ENCODE data around the gene CD6. TPM values are rescaled to one million over a fixed set of nuclear protein-coding genes. Genes with fewer than 3 reads are reported as not detected.

Gene CD6
- total RNA-seq, 1 donor from 2014 or later: 0.33 TPM

DNA sequence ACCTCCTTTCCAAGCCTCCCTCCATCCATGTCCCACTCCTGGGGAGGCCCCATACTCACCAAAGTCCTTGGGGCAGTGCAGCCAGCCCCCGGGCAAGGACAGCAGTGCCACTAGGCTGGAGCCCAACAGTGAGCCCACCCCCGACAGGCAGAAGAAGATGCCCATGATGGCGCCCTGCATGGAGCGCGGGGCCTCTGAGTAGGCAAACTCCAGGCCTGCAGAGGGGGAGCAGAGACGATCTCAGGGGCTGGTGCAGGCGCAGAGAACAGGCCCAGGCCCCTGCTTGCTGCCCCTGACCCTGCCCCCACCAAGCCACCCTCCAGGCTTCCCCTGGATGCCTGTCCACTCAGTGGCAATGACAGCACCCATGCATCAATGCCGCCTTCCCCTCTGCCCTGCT, 33.7 kb upstream of the CD6 start:
- peaks cover 14% of the 10 kb centered on the region for H3K27me3 Mint-ChIP-seq (ENCODE audit: unreplicated experiment)
- TF ChIP-seq CTCF (IDR thresholded peaks at IDR 0.05; ENCODE audit: unreplicated experiment): no peak
- H3K4me3 Mint-ChIP-seq (ENCODE audit: unreplicated experiment): no peak overlapping the region
- no peak for DNase-seq (ENCODE audit: low spot score)
- peaks cover 9% of the 10 kb centered on the region for H3K36me3 Mint-ChIP-seq (ENCODE audit: low read depth, unreplicated experiment)
- H3K27ac Mint-ChIP-seq (ENCODE audit: unreplicated experiment): no peak overlapping the region
- H3K4me1 Mint-ChIP-seq (ENCODE audit: unreplicated experiment): peaks cover 14% of the 10 kb centered on the region
- no peaks in the 10 kb centered on the region for H3K9me3 Mint-ChIP-seq (ENCODE audit: unreplicated experiment)

DNA sequence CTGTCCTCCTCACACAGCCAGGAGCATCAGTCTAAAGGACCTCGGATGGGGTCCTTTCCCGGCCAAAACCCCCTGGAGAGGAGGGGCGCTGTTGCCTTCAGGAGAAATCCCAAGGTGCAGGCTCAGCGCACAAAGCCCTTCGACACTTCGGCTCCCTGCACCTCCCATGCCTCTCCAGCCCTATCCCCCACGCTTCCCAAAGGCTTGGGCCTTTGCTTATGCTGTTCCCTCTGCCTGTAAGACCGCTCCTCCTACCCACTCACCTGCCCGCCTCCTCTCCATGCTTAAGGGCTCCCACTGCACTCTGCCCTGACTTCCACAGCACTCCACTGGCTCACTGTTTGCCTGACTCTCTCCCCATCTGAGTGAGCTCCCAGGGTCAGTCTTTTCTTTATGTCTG, 33.0 kb upstream of the CD6 start:
- H3K27ac Mint-ChIP-seq (ENCODE audit: unreplicated experiment): no peak overlapping the region

DNA sequence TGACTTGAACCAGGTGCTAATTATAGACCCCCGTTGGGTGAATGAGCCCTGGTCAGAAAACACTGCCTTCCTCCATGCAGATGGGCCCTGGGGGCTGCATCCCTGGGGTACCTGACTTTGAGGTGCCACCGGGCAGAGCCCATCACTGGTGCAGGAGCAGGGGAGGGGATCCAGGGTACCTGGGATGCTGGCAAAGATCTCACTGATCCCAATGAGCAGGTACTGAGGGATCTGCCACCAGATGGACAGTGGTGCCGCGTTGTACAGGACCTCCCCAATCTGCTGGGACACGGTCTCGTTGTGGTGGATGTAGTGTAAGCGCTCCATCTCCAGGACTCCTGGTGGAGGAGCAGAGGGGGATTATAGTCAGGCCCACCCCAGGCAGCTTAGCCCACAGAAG, 32.2 kb upstream of the CD6 start:
- peaks cover 15% of the 10 kb centered on the region for H3K27me3 Mint-ChIP-seq (ENCODE audit: unreplicated experiment)
- H3K4me1 Mint-ChIP-seq (ENCODE audit: unreplicated experiment): peaks cover 14% of the 10 kb centered on the region
- no peak overlapping the region for H3K27ac Mint-ChIP-seq (ENCODE audit: unreplicated experiment)
- no peaks in the 10 kb centered on the region for H3K9me3 Mint-ChIP-seq (ENCODE audit: unreplicated experiment)
- no peak for DNase-seq (ENCODE audit: low spot score)
- H3K36me3 Mint-ChIP-seq (ENCODE audit: low read depth, unreplicated experiment): peaks cover 5% of the 10 kb centered on the region
- TF ChIP-seq CTCF (IDR thresholded peaks at IDR 0.05; ENCODE audit: unreplicated experiment): no peak
- no peak overlapping the region for H3K4me3 Mint-ChIP-seq (ENCODE audit: unreplicated experiment)

More for the DNA sequence above, 33.0 kb upstream of the CD6 start:
- no peak for TF ChIP-seq CTCF (IDR thresholded peaks at IDR 0.05; ENCODE audit: unreplicated experiment)
- no peak overlapping the region for H3K4me3 Mint-ChIP-seq (ENCODE audit: unreplicated experiment)
- peaks cover 9% of the 10 kb centered on the region for H3K36me3 Mint-ChIP-seq (ENCODE audit: low read depth, unreplicated experiment)
- no peaks in the 10 kb centered on the region for H3K9me3 Mint-ChIP-seq (ENCODE audit: unreplicated experiment)
- H3K27me3 Mint-ChIP-seq (ENCODE audit: unreplicated experiment): peaks cover 15% of the 10 kb centered on the region
- DNase-seq (ENCODE audit: low spot score): no peak
- H3K4me1 Mint-ChIP-seq (ENCODE audit: unreplicated experiment): peaks cover 14% of the 10 kb centered on the region

- H3K27me3 Mint-ChIP-seq (ENCODE audit: unreplicated experiment): peaks cover 15% of the 10 kb centered on the region
Measured at GRCh38 chr11:60939855-60940254, 31.6 kb upstream of the CD6 start.

More at GRCh38 chr11:60939855-60940254, 31.6 kb upstream of the CD6 start:
- Mint-ChIP-seq H3K27ac (ENCODE audit: unreplicated experiment) (no peak overlapping the region), H3K36me3 (ENCODE audit: low read depth, unreplicated experiment) (peaks cover 5% of the 10 kb centered on the region), H3K9me3 (ENCODE audit: unreplicated experiment) (no peaks in the 10 kb centered on the region), H3K4me3 (ENCODE audit: unreplicated experiment) (no peak overlapping the region), H3K4me1 (ENCODE audit: unreplicated experiment) (peaks cover 14% of the 10 kb centered on the region)
- no peak for DNase-seq (ENCODE audit: low spot score)
- no peak for TF ChIP-seq CTCF (IDR thresholded peaks at IDR 0.05; ENCODE audit: unreplicated experiment)
